H9 (cell line): ENCODE measurements around the gene TCEA2. TPM values are rescaled to one million over a fixed set of nuclear protein-coding genes. Genes with fewer than 3 reads are reported as not detected.

Source experiments
- DNase-seq: peaks from one replicate; pipeline ENCODE4 v3.0.0-alpha.2; 2017
- H2AFZ ChIP-seq: one replicate; pipeline ENCODE4 v1.6.1; 2013; ENCODE audit warnings: mild to moderate bottlenecking, low read length, control low read depth, moderate library complexity
- H2AK5ac ChIP-seq: 2 replicates; pipeline ENCODE4 v1.6.1; 2013; ENCODE audit warnings: low read length, control low read depth, mixed read lengths; ENCODE audit not compliant: insufficient read length
- H2BK120ac ChIP-seq: one replicate; pipeline ENCODE4 v1.6.1; 2013; ENCODE audit warnings: low read depth, mild to moderate bottlenecking, low read length, control low read depth, inconsistent platforms; ENCODE audit not compliant: poor library complexity, severe bottlenecking
- H2BK12ac ChIP-seq: 2 replicates; pipeline ENCODE4 v1.6.1; 2013; ENCODE audit warnings: low read length, control low read depth, mixed read lengths, low read depth; ENCODE audit not compliant: insufficient read length
- H2BK15ac ChIP-seq: 2 replicates; pipeline ENCODE4 v1.6.1; 2013; ENCODE audit warnings: low read depth, low read length, control low read depth
- H2BK20ac ChIP-seq: one replicate; pipeline ENCODE4 v1.6.1; 2013; ENCODE audit warnings: low read depth, mild to moderate bottlenecking, low read length, control low read depth, inconsistent platforms; ENCODE audit not compliant: poor library complexity, severe bottlenecking
- H2BK5ac ChIP-seq: 2 replicates; pipeline ENCODE4 v1.6.1; 2013; ENCODE audit warnings: low read length, control low read depth, mixed read lengths; ENCODE audit not compliant: insufficient read length
- H3K14ac ChIP-seq: 2 replicates; pipeline ENCODE4 v1.6.1; 2013; ENCODE audit warnings: low read length, control low read depth; ENCODE audit not compliant: insufficient read depth
- H3K18ac ChIP-seq: 2 replicates; pipeline ENCODE4 v1.6.1; 2013; ENCODE audit warnings: low read depth, mild to moderate bottlenecking, mixed read lengths, low read length, control low read depth; ENCODE audit not compliant: insufficient read length
- H3K23ac ChIP-seq: 2 replicates; pipeline ENCODE4 v1.6.1; 2013; ENCODE audit warnings: low read length, control low read depth, mixed read lengths, low read depth; ENCODE audit not compliant: insufficient read length
- H3K23me2 ChIP-seq: 2 replicates; pipeline ENCODE4 v1.6.1; 2013; ENCODE audit warnings: low read depth, mild to moderate bottlenecking, mixed read lengths, low read length, control low read depth; ENCODE audit not compliant: insufficient read length, poor library complexity, severe bottlenecking
- H3K27ac ChIP-seq: 2 replicates; pipeline ENCODE4 v1.5.1; 2013; ENCODE audit warnings: low read length, control low read depth, mixed read lengths, low read depth; ENCODE audit not compliant: insufficient read length
- H3K27me3 ChIP-seq: 2 replicates; pipeline ENCODE4 v1.6.1; 2013; ENCODE audit warnings: low read length, control low read depth, inconsistent platforms; ENCODE audit not compliant: insufficient read depth
- H3K4ac ChIP-seq: 2 replicates; pipeline ENCODE4 v1.6.1; 2013; ENCODE audit warnings: low read depth, mild to moderate bottlenecking, control low read depth, inconsistent platforms, low read length, moderate library complexity
- H3K4me1 ChIP-seq: 2 replicates; pipeline ENCODE4 v1.6.1; 2013; ENCODE audit warnings: low read length, control low read depth, inconsistent platforms; ENCODE audit not compliant: insufficient read depth
- H3K4me2 ChIP-seq: 2 replicates; pipeline ENCODE4 v1.6.1; 2013; ENCODE audit warnings: low read length, control low read depth, mixed read lengths; ENCODE audit not compliant: insufficient read length, insufficient read depth
- H3K56ac ChIP-seq: 2 replicates; pipeline ENCODE4 v1.6.1; 2013; ENCODE audit warnings: low read depth, mild to moderate bottlenecking, mixed read lengths, low read length, control low read depth; ENCODE audit not compliant: insufficient read length
- H3K79me1 ChIP-seq: 2 replicates; pipeline ENCODE4 v1.6.1; 2013; ENCODE audit warnings: low read depth, mild to moderate bottlenecking, moderate library complexity, low read length, control low read depth, inconsistent platforms; ENCODE audit not compliant: insufficient read depth, poor library complexity, severe bottlenecking
- H3K79me2 ChIP-seq: 2 replicates; pipeline ENCODE4 v1.6.1; 2013; ENCODE audit warnings: low read length, control low read depth, inconsistent platforms; ENCODE audit not compliant: insufficient read depth
- H3K9ac ChIP-seq: 2 replicates; pipeline ENCODE4 v1.6.1; 2013; ENCODE audit warnings: low read length, control low read depth, mixed read lengths; ENCODE audit not compliant: insufficient read length; ENCODE audit errors: extremely low read depth
- H3K9me3 ChIP-seq: one replicate; pipeline ENCODE4 v1.6.1; 2013; ENCODE audit warnings: low read depth, low read length, inconsistent platforms; ENCODE audit not compliant: control insufficient read depth
- H3T11ph ChIP-seq: one replicate; pipeline ENCODE4 v1.6.1; 2013; ENCODE audit warnings: mild to moderate bottlenecking, low read length, control low read depth, inconsistent platforms
- H4K20me1 ChIP-seq: one replicate; pipeline ENCODE4 v1.6.1; 2013; ENCODE audit not compliant: control insufficient read depth, insufficient read length, insufficient read depth
- H4K5ac ChIP-seq: 2 replicates; pipeline ENCODE4 v1.6.1; 2013; ENCODE audit warnings: low read depth, mild to moderate bottlenecking, mixed read lengths, low read length, control low read depth; ENCODE audit not compliant: insufficient read length
- H4K8ac ChIP-seq: replicated peaks from 2 replicates; pipeline ENCODE4 v1.6.1; 2013; ENCODE audit warnings: low read length, control low read depth, mixed read lengths, low read depth; ENCODE audit not compliant: insufficient read length
- H4K91ac ChIP-seq: 2 replicates; pipeline ENCODE4 v1.6.1; 2013; ENCODE audit warnings: low read depth, mild to moderate bottlenecking, moderate library complexity, mixed read lengths, low read length, control low read depth; ENCODE audit not compliant: insufficient read length
- H3K27ac Mint-ChIP-seq, 3 experiments: 2 replicates in 2 of 3; 3 replicates in 1 of 3; pipeline ENCODE4 v1.8.0; 2020 to 2021; ENCODE audit warnings: mixed read lengths in 3 of 3, mild to moderate bottlenecking in 1 of 3, moderate library complexity in 1 of 3
- H3K27me3 Mint-ChIP-seq: 2 replicates; pipeline ENCODE4 v1.8.0; 2021; ENCODE audit warnings: low read depth, mild to moderate bottlenecking, moderate library complexity, mixed read lengths
- H3K36me3 Mint-ChIP-seq, 3 experiments: 2 replicates in 2 of 3; 3 replicates in 1 of 3; pipeline ENCODE4 v1.8.0; 2020 to 2021; ENCODE audit warnings: low read depth in 3 of 3, mixed read lengths in 3 of 3; ENCODE audit not compliant: insufficient read depth in 1 of 3
- H3K4me1 Mint-ChIP-seq, 2 experiments: 2 replicates each; pipeline ENCODE4 v1.8.0; 2020; ENCODE audit warnings: mixed read lengths in 2 of 2
- H3K4me3 Mint-ChIP-seq, 2 experiments: 2 replicates in 1 of 2; 3 replicates in 1 of 2; pipeline ENCODE4 v1.8.0; 2020 to 2021; ENCODE audit warnings: mild to moderate bottlenecking in 2 of 2, mixed read lengths in 2 of 2, moderate library complexity in 1 of 2
- H3K9me3 Mint-ChIP-seq, 2 experiments: 2 replicates in 1 of 2; 3 replicates in 1 of 2; pipeline ENCODE4 v1.8.0; 2020; ENCODE audit warnings: mild to moderate bottlenecking in 2 of 2, mixed read lengths in 2 of 2, moderate library complexity in 1 of 2
- CTCF ChIP-seq: fragments of 200-600 bp; sonication (generic); conservative IDR thresholded peaks from 3 replicates; pipeline ENCODE4 v1.8.0; 2021; ENCODE audit warnings: antibody characterized with exemption, mild to moderate bottlenecking
- WGBS: extraction: QIAGEN DNeasy Blood & Tissue Kit; methylation state at CpG from one replicate; pipeline ENCODE4 v1.1.7; 2013; ENCODE audit warnings: missing lambda C conversion rate, low lambda C conversion rate, mixed read lengths; ENCODE audit not compliant: insufficient read length; ENCODE audit errors: extremely low coverage; 5-methylcytosine and 5-hydroxymethylcytosine counted together
- total RNA-seq: library from RNA; stranded (reverse); gene quantifications from 2 replicates; pipeline ENCODE4 v1.2.1, GENCODE V29; 2021

The TCEA2 gene
- total RNA-seq, 1 experiment from 2014 or later = 51.7 TPM

- Mint-ChIP-seq H3K4me1 (peaks cover 4 to 5% of the 10 kb centered on the region in 2 experiments; a peak in 3 of 4 replicates), H3K9me3 (peaks cover 3 to 4% of the 10 kb centered on the region in 2 experiments; a peak in 4 of 5 replicates), H3K27me3 (peaks cover 35% of the 10 kb centered on the region), H3K27ac (no peak overlapping the region), H3K36me3 (peaks cover 0 to 1% (median 0%) of the 10 kb centered on the region in 3 experiments; a peak in 1 of 7 replicates), H3K4me3 (peak overlapping the region in 1 of 2 experiments; percentile 26; a peak in 1 of 5 replicates)
- H3K79me2 ChIP-seq = no peaks in the 10 kb centered on the region
- no peaks in the 10 kb centered on the region for H3K4me1 ChIP-seq
- H3K4me2 ChIP-seq = no peak overlapping the region
- H2BK12ac ChIP-seq = no peak overlapping the region
- no peak overlapping the region for H2BK5ac ChIP-seq
- no peak overlapping the region for H3K56ac ChIP-seq
- WGBS = no CpG with 5 or more reads among the region's 14 CpGs
- H3K14ac ChIP-seq = no peak overlapping the region
- H2BK120ac ChIP-seq = no peak overlapping the region
- no peak overlapping the region for H3K4ac ChIP-seq
- H4K8ac ChIP-seq = no peak overlapping the region
- no peaks in the 10 kb centered on the region; the same call in 1 of the 2 replicates for H3K27me3 ChIP-seq
- no peak overlapping the region for H2AFZ ChIP-seq
- H3K79me1 ChIP-seq = no peaks in the 10 kb centered on the region
- H2BK20ac ChIP-seq = no peak overlapping the region
- no peaks in the 10 kb centered on the region for H3K9me3 ChIP-seq
- DNase-seq = no peak
- no peak overlapping the region for H4K91ac ChIP-seq
- no peak for TF ChIP-seq CTCF
- H3K23me2 ChIP-seq = no peaks in the 10 kb centered on the region
- no peak overlapping the region for H3K9ac ChIP-seq
- H2BK15ac ChIP-seq = no peak overlapping the region
- H3T11ph ChIP-seq = no peak overlapping the region
- no peak overlapping the region for H2AK5ac ChIP-seq
- no peak overlapping the region for H3K27ac ChIP-seq
- peaks cover 3% of the 10 kb centered on the region for H4K20me1 ChIP-seq
- no peak overlapping the region for H4K5ac ChIP-seq
- H3K18ac ChIP-seq = no peak overlapping the region
- no peak overlapping the region for H3K23ac ChIP-seq
Measured at GRCh38 chr20:64119681-64120341, 56.8 kb downstream of the TCEA2 start.
